ENCODE results near the gene SEL1L3. TPM values are rescaled to one million over a fixed set of nuclear protein-coding genes. Genes with fewer than 3 reads are reported as not detected.

SEL1L3 gene
- total RNA-seq, 1 experiment from 2014 or later: 48.3 TPM

DNA sequence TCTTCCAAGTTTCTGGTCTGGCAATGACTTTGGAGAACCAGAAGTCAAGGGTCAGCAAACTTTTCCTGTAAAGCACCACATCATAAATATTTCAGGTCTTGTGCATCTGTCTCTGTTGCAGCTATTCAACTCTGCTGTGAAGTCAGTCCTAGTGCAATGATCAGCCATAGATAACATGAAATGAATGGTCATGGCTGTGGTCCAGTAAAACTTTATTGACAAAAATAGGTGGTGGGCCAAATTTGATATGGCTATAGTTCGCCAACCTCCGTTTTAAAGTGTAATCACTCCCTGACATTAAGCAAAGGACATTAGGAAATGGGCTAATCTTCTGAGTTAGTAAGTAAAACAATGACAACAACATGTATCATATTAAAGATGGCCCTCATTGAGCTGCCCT, 20.8 kb upstream of the SEL1L3 start:
- H3K36me3 Mint-ChIP-seq (ENCODE audit: insufficient read depth in 1 of 3, low read depth in 3 of 3): no peaks in the 10 kb centered on the region
- no peak overlapping the region for H3K9ac ChIP-seq (ENCODE audit: extremely low read depth, insufficient read length, low read length)
- no peak overlapping the region for H2BK120ac ChIP-seq (ENCODE audit: low read depth, low read length, poor library complexity, severe bottlenecking)
- H3K14ac ChIP-seq (ENCODE audit: insufficient read depth, low read length): no peak overlapping the region
- H3K18ac ChIP-seq (ENCODE audit: insufficient read length, low read depth, low read length): no peak overlapping the region
- H3K4me1 Mint-ChIP-seq: peaks cover 3 to 9% of the 10 kb centered on the region in 2 experiments
- H2BK5ac ChIP-seq (ENCODE audit: insufficient read length, low read length): no peak overlapping the region
- no peak overlapping the region for H2AK5ac ChIP-seq (ENCODE audit: insufficient read length, low read length)
- H2BK12ac ChIP-seq (ENCODE audit: insufficient read length, low read depth, low read length): no peak overlapping the region
- H3K9me3 Mint-ChIP-seq: no peaks in the 10 kb centered on the region; a peak in 1 of 5 replicates
- H4K91ac ChIP-seq (ENCODE audit: insufficient read length, low read depth, low read length): no peak overlapping the region
- H3K79me1 ChIP-seq (ENCODE audit: insufficient read depth, low read depth, low read length, poor library complexity, severe bottlenecking): no peaks in the 10 kb centered on the region
- no peak for TF ChIP-seq CTCF (conservative IDR thresholded peaks at IDR 0.05)
- no peaks in the 10 kb centered on the region for H3K23me2 ChIP-seq (ENCODE audit: insufficient read length, low read depth, low read length, poor library complexity, severe bottlenecking)
- no peak overlapping the region for H3K4me2 ChIP-seq (ENCODE audit: insufficient read depth, insufficient read length, low read length)
- H3K27me3 Mint-ChIP-seq (ENCODE audit: low read depth): peaks cover 4% of the 10 kb centered on the region; the same call in 1 of the 2 replicates
- H3K27ac Mint-ChIP-seq: no peak overlapping the region
- no peak overlapping the region for H3K4ac ChIP-seq (ENCODE audit: low read depth, low read length)
- H3K27ac ChIP-seq (ENCODE audit: insufficient read length, low read depth, low read length): no peak overlapping the region
- no peak overlapping the region for H3K4me3 Mint-ChIP-seq
- H4K8ac ChIP-seq (replicated peaks; ENCODE audit: insufficient read length, low read depth, low read length): no peak overlapping the region
- no peak overlapping the region for H2BK15ac ChIP-seq (ENCODE audit: low read depth, low read length)
- H3K23ac ChIP-seq (ENCODE audit: insufficient read length, low read depth, low read length): no peak overlapping the region
- WGBS (ENCODE audit: extremely low coverage, insufficient read length, low lambda C conversion rate): no CpG with 5 or more reads among the region's 2 CpGs
- no peak overlapping the region for H3K56ac ChIP-seq (ENCODE audit: insufficient read length, low read depth, low read length)
- H3K79me2 ChIP-seq (ENCODE audit: insufficient read depth, low read length): no peaks in the 10 kb centered on the region
- no peak overlapping the region for H4K5ac ChIP-seq (ENCODE audit: insufficient read length, low read depth, low read length)
- H3K27me3 ChIP-seq (ENCODE audit: insufficient read depth, low read length): no peaks in the 10 kb centered on the region
- H3K4me1 ChIP-seq (ENCODE audit: insufficient read depth, low read length): no peaks in the 10 kb centered on the region
- H4K20me1 ChIP-seq (ENCODE audit: control insufficient read depth, insufficient read depth, insufficient read length): no peaks in the 10 kb centered on the region
- H3K9me3 ChIP-seq (ENCODE audit: control insufficient read depth, low read depth, low read length): no peaks in the 10 kb centered on the region
- no peak overlapping the region for H2AFZ ChIP-seq (ENCODE audit: low read length)
- no peak overlapping the region for H2BK20ac ChIP-seq (ENCODE audit: low read depth, low read length, poor library complexity, severe bottlenecking)
- no peak overlapping the region for H3T11ph ChIP-seq (ENCODE audit: low read length)
- DNase-seq: no peak

Data from H9 (cell line).